ENCODE results near the gene ACSBG1.
"Not testable (repeated sequence)": the region's sequence is repeated elsewhere in the genome, so short reads cannot be mapped to it uniquely, and the experiment has no call there.

GRCh38 chr15:78245392-78245791 lies 11.0 kb upstream of the ACSBG1 start:
- TF ChIP-seq CTCF, POLR2A, POLR2AphosphoS5 (IDR thresholded peaks at IDR 0.05): not testable (repeated sequence)

All from prostate gland (tissue), 2 donors.